OCI-LY1 (cell line): Measurements from ENCODE around the gene SLC9A9.

ENCODE experiments used
- H2AFZ ChIP-seq: fragments of 200-600 bp; sonication (generic), shearing (Covaris generic); 2 replicates; pipeline ENCODE4 v1.6.0; 2014; ENCODE audit warnings: antibody characterized with exemption, mild to moderate bottlenecking, low read length
- H3F3A ChIP-seq: fragments of 200-600 bp; sonication (generic), shearing (Covaris generic); 2 replicates; pipeline ENCODE4 v1.6.0; 2014; ENCODE audit warnings: mild to moderate bottlenecking, antibody characterized with exemption, low read length, moderate library complexity; ENCODE audit not compliant: insufficient read depth
- H3K27ac ChIP-seq: fragments of 200-600 bp; sonication (generic); 2 replicates; pipeline ENCODE4 v1.5.1; 2014; ENCODE audit warnings: low read length, mixed run types, mild to moderate bottlenecking, low read depth; ENCODE audit not compliant: poor library complexity, severe bottlenecking
- H3K27me3 ChIP-seq: fragments of 200-600 bp; sonication (generic); 2 replicates; pipeline ENCODE4 v1.6.0; 2014; ENCODE audit warnings: antibody characterized with exemption, mild to moderate bottlenecking, low read length, moderate library complexity; ENCODE audit not compliant: insufficient read depth
- H3K36me3 ChIP-seq: fragments of 200-600 bp; sonication (generic); 2 replicates; pipeline ENCODE4 v1.6.1; 2014; ENCODE audit warnings: mild to moderate bottlenecking, antibody characterized with exemption, low read length, moderate library complexity, mixed read lengths; ENCODE audit not compliant: insufficient read depth
- H3K4me1 ChIP-seq: fragments of 200-600 bp; sonication (generic); 2 replicates; pipeline ENCODE4 v1.5.1; 2014; ENCODE audit warnings: mild to moderate bottlenecking, low read length, moderate library complexity; ENCODE audit not compliant: insufficient read depth, severe bottlenecking
- H3K4me2 ChIP-seq: fragments of 200-600 bp; sonication (generic), shearing (Covaris generic); 2 replicates; pipeline ENCODE4 v1.6.1; 2014; ENCODE audit warnings: low read length
- H3K4me3 ChIP-seq: fragments of 200-600 bp; sonication (generic); 2 replicates; pipeline ENCODE4 v1.5.1; 2014; ENCODE audit warnings: low read length, low read depth, mild to moderate bottlenecking, mixed read lengths; ENCODE audit not compliant: poor library complexity, severe bottlenecking
- H3K79me2 ChIP-seq: fragments of 200-600 bp; shearing (Covaris generic); 2 replicates; pipeline ENCODE4 v1.6.1; 2016; ENCODE audit warnings: mixed run types, low read length, mixed read lengths; ENCODE audit not compliant: insufficient read depth
- H3K9ac ChIP-seq: fragments of 200-600 bp; sonication (generic), shearing (Covaris generic); 2 replicates; pipeline ENCODE4 v1.6.1; 2014; ENCODE audit warnings: mild to moderate bottlenecking, low read length, mixed read lengths
- H3K9me2 ChIP-seq: fragments of 200-600 bp; sonication (generic), shearing (Covaris generic); 2 replicates; pipeline ENCODE4 v1.6.1; 2014; ENCODE audit warnings: low read depth, mild to moderate bottlenecking, low read length, mixed read lengths
- H3K9me3 ChIP-seq: fragments of 200-600 bp; shearing (Covaris generic); 2 replicates; pipeline ENCODE4 v1.6.1; 2014; ENCODE audit warnings: low read length, mixed read lengths
- H4K20me1 ChIP-seq: fragments of 200-600 bp; sonication (generic), shearing (Covaris generic); 2 replicates; pipeline ENCODE4 v1.6.0; 2016; ENCODE audit warnings: mild to moderate bottlenecking, low read length; ENCODE audit not compliant: insufficient read depth
- CTCF ChIP-seq: fragments of 200-600 bp; sonication (generic), shearing (Covaris generic); IDR thresholded peaks from 2 replicates; pipeline ENCODE4 v1.5.1; 2017; ENCODE audit warnings: mild to moderate bottlenecking, antibody characterized with exemption, low read length, moderate library complexity, mixed read lengths
- EZH2 ChIP-seq: fragments of 200-600 bp; sonication (generic), shearing (Covaris generic); IDR thresholded peaks from 2 replicates; pipeline ENCODE4 v1.8.0; 2017; ENCODE audit warnings: borderline replicate concordance, mixed run types, mild to moderate bottlenecking, antibody characterized with exemption, low read length, moderate library complexity, mixed read lengths

SLC9A9 gene

GRCh38 chr3:143240886-143241285 is 607.4 kb downstream of the SLC9A9 start:
- no peak for TF ChIP-seq CTCF
- no peak for TF ChIP-seq EZH2

DNA sequence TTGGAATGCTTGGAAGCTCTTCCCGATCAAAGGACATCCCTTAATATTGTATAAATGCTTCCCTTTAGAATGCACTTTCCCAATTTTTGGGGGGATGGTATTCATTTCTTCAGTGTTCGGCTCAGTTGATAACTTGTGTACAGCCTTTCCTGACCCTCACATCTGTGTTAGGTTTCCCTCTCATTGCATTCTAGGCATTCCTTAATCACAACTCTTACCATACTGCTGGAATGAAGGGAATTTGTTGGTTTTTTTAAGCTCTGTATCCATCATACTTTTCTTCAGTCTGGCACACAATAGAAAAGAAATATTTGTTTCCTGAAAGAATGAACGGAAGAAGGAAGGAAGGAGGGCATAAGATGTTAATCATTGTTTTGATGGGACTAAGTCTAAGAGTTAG is 609.2 kb downstream of the SLC9A9 start:
- no peak overlapping the region for H3K27ac ChIP-seq
- H3K27me3 ChIP-seq, result no peaks in the 10 kb centered on the region
- H3K9me3 ChIP-seq, result no peaks in the 10 kb centered on the region
- H3K4me1 ChIP-seq, result peaks cover 10% of the 10 kb centered on the region
- H3F3A ChIP-seq, result no peaks in the 10 kb centered on the region
- H2AFZ ChIP-seq, result no peak overlapping the region
- no peak overlapping the region for H3K9ac ChIP-seq
- H3K4me2 ChIP-seq, result no peak overlapping the region
- H3K4me3 ChIP-seq, result no peak overlapping the region
- no peaks in the 10 kb centered on the region for H3K36me3 ChIP-seq
- no peaks in the 10 kb centered on the region for H3K79me2 ChIP-seq
- no peaks in the 10 kb centered on the region for H3K9me2 ChIP-seq
- no peaks in the 10 kb centered on the region for H4K20me1 ChIP-seq
- TF ChIP-seq CTCF, result no peak
- no peak for TF ChIP-seq EZH2

More at GRCh38 chr3:143240886-143241285, 607.4 kb downstream of the SLC9A9 start:
- Histone ChIP-seq H3K4me1 (peaks cover 10% of the 10 kb centered on the region), H3K36me3 (no peaks in the 10 kb centered on the region), H3K4me2 (no peak overlapping the region), H4K20me1 (no peaks in the 10 kb centered on the region), H2AFZ (no peak overlapping the region), H3K9me2 (no peaks in the 10 kb centered on the region), H3K27me3 (no peaks in the 10 kb centered on the region), H3K9me3 (no peaks in the 10 kb centered on the region), H3K4me3 (no peak overlapping the region), H3F3A (no peaks in the 10 kb centered on the region), H3K9ac (no peak overlapping the region), H3K27ac (no peak overlapping the region), H3K79me2 (no peaks in the 10 kb centered on the region)

GRCh38 chr3:143237077-143237627 is 611.1 kb downstream of the SLC9A9 start:
- no peak overlapping the region for H3K9ac ChIP-seq
- no peaks in the 10 kb centered on the region for H3K79me2 ChIP-seq
- no peak for TF ChIP-seq EZH2
- no peak for TF ChIP-seq CTCF
- H3K4me1 ChIP-seq, result peaks cover 10% of the 10 kb centered on the region
- H3K4me2 ChIP-seq, result no peak overlapping the region
- no peaks in the 10 kb centered on the region for H3F3A ChIP-seq
- H3K4me3 ChIP-seq, result no peak overlapping the region
- H3K27ac ChIP-seq, result no peak overlapping the region
- no peak overlapping the region for H2AFZ ChIP-seq
- no peaks in the 10 kb centered on the region for H3K9me3 ChIP-seq
- H3K27me3 ChIP-seq, result no peaks in the 10 kb centered on the region
- H3K9me2 ChIP-seq, result no peaks in the 10 kb centered on the region
- H4K20me1 ChIP-seq, result no peaks in the 10 kb centered on the region
- H3K36me3 ChIP-seq, result no peaks in the 10 kb centered on the region
